OCI-LY1 (cell line): Measurements from ENCODE around the gene DIDO1.

ENCODE experiments used
- CTCF ChIP-seq: fragments of 200-600 bp; sonication (generic), shearing (Covaris generic); IDR thresholded peaks from 2 replicates; pipeline ENCODE4 v1.5.1; 2017; ENCODE audit warnings: mild to moderate bottlenecking, antibody characterized with exemption, low read length, moderate library complexity, mixed read lengths
- EZH2 ChIP-seq: fragments of 200-600 bp; sonication (generic), shearing (Covaris generic); IDR thresholded peaks from 2 replicates; pipeline ENCODE4 v1.8.0; 2017; ENCODE audit warnings: borderline replicate concordance, mixed run types, mild to moderate bottlenecking, antibody characterized with exemption, low read length, moderate library complexity, mixed read lengths

DNA sequence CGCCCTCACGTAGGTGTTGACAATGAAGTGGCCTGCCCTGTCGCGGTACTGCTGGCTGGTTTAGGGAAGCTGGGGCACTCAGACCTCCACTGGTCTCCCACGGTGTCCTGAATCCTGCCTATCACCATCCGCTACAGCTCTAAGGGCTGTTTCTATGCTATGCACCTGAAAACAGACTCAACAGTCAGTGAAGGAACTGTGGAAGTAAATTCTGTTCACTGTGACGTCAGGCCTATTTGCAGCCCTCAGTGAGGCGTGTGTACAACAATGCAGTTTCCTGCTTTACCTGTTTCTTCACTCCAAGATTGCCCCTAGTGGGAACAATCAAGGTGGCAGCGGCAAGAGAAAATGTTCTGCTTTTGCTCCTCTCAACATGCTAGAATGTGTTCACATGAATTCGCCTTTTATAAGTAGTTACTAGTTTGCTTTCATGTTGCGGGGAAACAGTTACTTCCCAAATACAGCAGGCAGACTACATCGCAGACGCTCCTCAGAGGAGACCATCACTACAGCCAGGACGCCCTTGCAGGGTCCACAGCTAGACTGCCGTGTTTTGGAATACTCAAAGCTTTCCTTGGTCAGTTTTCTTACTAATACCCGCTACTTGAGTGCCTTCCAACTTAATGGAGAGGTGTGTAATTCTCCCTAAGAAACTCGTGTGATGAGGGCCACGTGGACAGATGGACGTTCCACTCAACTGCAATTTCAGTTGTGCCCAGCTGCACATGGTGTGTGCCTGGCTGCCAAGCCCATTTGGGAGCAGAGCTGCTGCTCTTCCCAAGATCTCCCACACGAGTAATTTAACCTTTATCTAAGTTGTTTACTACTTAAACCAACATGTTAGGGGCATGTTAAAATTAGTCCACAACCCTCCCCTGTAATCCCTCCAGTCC, 25.4 kb downstream of the DIDO1 start:
- TF ChIP-seq CTCF (no peak), EZH2 (no peak)
